ENCODE measurements around the gene GNG7. TPM values are rescaled to one million over a fixed set of nuclear protein-coding genes. Genes with fewer than 3 reads are reported as not detected.

The GNG7 gene
- total and polyA plus RNA-seq, 2 donors (not counting 3 experiments of a cell fraction or from before 2014, with no cell fraction given) = 0.29 to 0.84 TPM

- intact Hi-C loops (cut with micrococcal nuclease) (loop anchor here (2.0 kb wide), 1 partner anchor 26 kb away; no protein-coding TSS in a partner anchor), dilution Hi-C loops (cut with MboI; ENCODE audit: extremely low pct_ligation_motif_present, low sequenced_read_pairs) (no loop called here)
- Histone ChIP-seq H3K4me2 (ENCODE audit: insufficient read depth, low read length) (no peak overlapping the region), H3K36me3 (ENCODE audit: control insufficient read depth in 2 of 2, extremely low read depth in 1 of 2, insufficient read depth in 2 of 2, low read length in 2 of 2) (no peaks in the 10 kb centered on the region), H4K20me1 (replicated peaks; ENCODE audit: control insufficient read depth, extremely low read depth, insufficient read depth, low read length) (no peaks in the 10 kb centered on the region), H3K4me3 (replicated peaks in 1 of 3; ENCODE audit: insufficient read depth in 1 of 3, low read depth in 1 of 3, low read length in 3 of 3) (no peak overlapping the region), H2AFZ (ENCODE audit: low read depth, low read length) (no peak overlapping the region), H3K27ac (ENCODE audit: insufficient read depth, low read depth, low read length) (no peak overlapping the region), H3K79me2 (ENCODE audit: control insufficient read depth, insufficient read depth, low read length) (no peaks in the 10 kb centered on the region), H3K4me1 (ENCODE audit: control insufficient read depth, extremely low read depth, insufficient read depth, low read length) (peaks cover 3% of the 10 kb centered on the region), H3K27me3 (ENCODE audit: control insufficient read depth in 2 of 2, insufficient read depth in 2 of 2, low read length in 2 of 2) (no peaks in the 10 kb centered on the region), H3K9me1 (replicated peaks; ENCODE audit: control insufficient read depth, extremely low read depth, insufficient read depth, low read length) (no peaks in the 10 kb centered on the region), H3K9me3 (replicated peaks; ENCODE audit: control insufficient read depth, insufficient read depth, low read length) (no peaks in the 10 kb centered on the region), H3K9ac (replicated peaks; ENCODE audit: extremely low read depth, insufficient read depth, low read length) (no peak overlapping the region)
- POLR2A ChIA-PET = interaction anchor here (1.0 kb wide), 1 partner anchor 160 kb away, joined by 10 read pairs; the partner anchor contains the start of gene GADD45B
- CTCF ChIA-PET = interaction anchor here (0.9 to 7.6 kb wide), 25 partner anchors 9 to 481 kb away, joined by 3 to 171 read pairs (median 7); partner anchors contain the start of genes GADD45B and TIMM13
- no peak for TF ChIP-seq GATA2 (IDR thresholded peaks at IDR 0.05; ENCODE audit: insufficient read depth, insufficient read length, low read depth, low read length)
- TF ChIP-seq, protein P1, sequence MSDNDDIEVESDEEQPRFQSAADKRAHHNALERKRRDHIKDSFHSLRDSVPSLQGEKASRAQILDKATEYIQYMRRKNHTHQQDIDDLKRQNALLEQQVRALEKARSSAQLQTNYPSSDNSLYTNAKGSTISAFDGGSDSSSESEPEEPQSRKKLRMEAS (IDR thresholded peaks at IDR 0.05; ENCODE audit: insufficient read depth, insufficient read length) = no peak
- no peak for TF ChIP-seq POLR2AphosphoS5 (IDR thresholded peaks at IDR 0.05; ENCODE audit: insufficient read depth, low read depth, low read length)
- no peak for TF ChIP-seq POLR2A (IDR thresholded peaks at IDR 0.05; ENCODE audit: low read depth, low read length)
- TF ChIP-seq FOS (IDR thresholded peaks at IDR 0.05; ENCODE audit: borderline replicate concordance, insufficient read depth, low read length) = no peak
- TF ChIP-seq JUN (IDR thresholded peaks at IDR 0.05; ENCODE audit: borderline replicate concordance, insufficient read depth, insufficient read length, low read depth) = no peak
- TF ChIP-seq EZH2 (IDR thresholded peaks at IDR 0.05; ENCODE audit: borderline replicate concordance, low read depth, low read length, severe bottlenecking) = no peak
- TF ChIP-seq, protein P2, sequence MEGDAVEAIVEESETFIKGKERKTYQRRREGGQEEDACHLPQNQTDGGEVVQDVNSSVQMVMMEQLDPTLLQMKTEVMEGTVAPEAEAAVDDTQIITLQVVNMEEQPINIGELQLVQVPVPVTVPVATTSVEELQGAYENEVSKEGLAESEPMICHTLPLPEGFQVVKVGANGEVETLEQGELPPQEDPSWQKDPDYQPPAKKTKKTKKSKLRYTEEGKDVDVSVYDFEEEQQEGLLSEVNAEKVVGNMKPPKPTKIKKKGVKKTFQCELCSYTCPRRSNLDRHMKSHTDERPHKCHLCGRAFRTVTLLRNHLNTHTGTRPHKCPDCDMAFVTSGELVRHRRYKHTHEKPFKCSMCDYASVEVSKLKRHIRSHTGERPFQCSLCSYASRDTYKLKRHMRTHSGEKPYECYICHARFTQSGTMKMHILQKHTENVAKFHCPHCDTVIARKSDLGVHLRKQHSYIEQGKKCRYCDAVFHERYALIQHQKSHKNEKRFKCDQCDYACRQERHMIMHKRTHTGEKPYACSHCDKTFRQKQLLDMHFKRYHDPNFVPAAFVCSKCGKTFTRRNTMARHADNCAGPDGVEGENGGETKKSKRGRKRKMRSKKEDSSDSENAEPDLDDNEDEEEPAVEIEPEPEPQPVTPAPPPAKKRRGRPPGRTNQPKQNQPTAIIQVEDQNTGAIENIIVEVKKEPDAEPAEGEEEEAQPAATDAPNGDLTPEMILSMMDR (IDR thresholded peaks at IDR 0.05; ENCODE audit: extremely low read depth in 1 of 2, insufficient read depth in 1 of 2, low read depth in 1 of 2, low read length in 2 of 2) = no peak
- TF ChIP-seq MYC (IDR thresholded peaks at IDR 0.05; ENCODE audit: low read depth, low read length) = no peak
- FAIRE-seq (no peak), DNase-seq (ENCODE audit: low read depth, low spot score) (no peak)
- no TSS peak for BruUV-seq (replicated peaks)
Measured at GRCh38 chr19:2636141-2636896, 66.2 kb downstream of the GNG7 start.

Data from endothelial cell of umbilical vein (primary cell).